Glutamatergic neuron (in vitro differentiated cells): Measurements from ENCODE around the gene GINS2. TPM values are rescaled to one million over a fixed set of nuclear protein-coding genes. Genes with fewer than 3 reads are reported as not detected.

Source experiments
- DNase-seq: peaks from one replicate; pipeline ENCODE4 v3.0.0; 2022
- H3K27ac Mint-ChIP-seq: one replicate; pipeline ENCODE4 v1.8.0; 2020; ENCODE audit warnings: mild to moderate bottlenecking, mixed read lengths, inconsistent platforms; ENCODE audit not compliant: unreplicated experiment
- H3K27me3 Mint-ChIP-seq: one replicate; pipeline ENCODE4 v1.8.0; 2020; ENCODE audit warnings: mild to moderate bottlenecking, moderate library complexity, mixed read lengths, inconsistent platforms; ENCODE audit not compliant: unreplicated experiment
- H3K36me3 Mint-ChIP-seq: one replicate; pipeline ENCODE4 v1.8.0; 2020; ENCODE audit warnings: mild to moderate bottlenecking, mixed read lengths, inconsistent platforms; ENCODE audit not compliant: unreplicated experiment
- H3K4me1 Mint-ChIP-seq: one replicate; pipeline ENCODE4 v1.8.0; 2020; ENCODE audit warnings: mild to moderate bottlenecking, low read depth, mixed read lengths, inconsistent platforms; ENCODE audit not compliant: unreplicated experiment
- H3K4me3 Mint-ChIP-seq: one replicate; pipeline ENCODE4 v1.8.0; 2020; ENCODE audit warnings: mild to moderate bottlenecking, mixed read lengths, inconsistent platforms; ENCODE audit not compliant: unreplicated experiment
- H3K9me3 Mint-ChIP-seq: one replicate; pipeline ENCODE4 v1.8.0; 2020; ENCODE audit warnings: mild to moderate bottlenecking, moderate library complexity, mixed read lengths, inconsistent platforms; ENCODE audit not compliant: unreplicated experiment
- CTCF ChIP-seq: fragments of 200-600 bp; sonication (generic); IDR thresholded peaks from one replicate; pipeline ENCODE4 v1.5.0; 2021; ENCODE audit not compliant: partially characterized antibody, unreplicated experiment
- total RNA-seq: library from RNA; stranded (reverse); fragmentation: NEBNext Ultra II Directional; extraction: Animal tissue kit (Norgen Biotek cat#: 25700); gene quantifications from one replicate; pipeline ENCODE4 v1.2.1, GENCODE V29; 2021; ENCODE audit not compliant: unreplicated experiment

The GINS2 gene
- total RNA-seq, 1 donor from 2014 or later: 7.1 TPM

DNA sequence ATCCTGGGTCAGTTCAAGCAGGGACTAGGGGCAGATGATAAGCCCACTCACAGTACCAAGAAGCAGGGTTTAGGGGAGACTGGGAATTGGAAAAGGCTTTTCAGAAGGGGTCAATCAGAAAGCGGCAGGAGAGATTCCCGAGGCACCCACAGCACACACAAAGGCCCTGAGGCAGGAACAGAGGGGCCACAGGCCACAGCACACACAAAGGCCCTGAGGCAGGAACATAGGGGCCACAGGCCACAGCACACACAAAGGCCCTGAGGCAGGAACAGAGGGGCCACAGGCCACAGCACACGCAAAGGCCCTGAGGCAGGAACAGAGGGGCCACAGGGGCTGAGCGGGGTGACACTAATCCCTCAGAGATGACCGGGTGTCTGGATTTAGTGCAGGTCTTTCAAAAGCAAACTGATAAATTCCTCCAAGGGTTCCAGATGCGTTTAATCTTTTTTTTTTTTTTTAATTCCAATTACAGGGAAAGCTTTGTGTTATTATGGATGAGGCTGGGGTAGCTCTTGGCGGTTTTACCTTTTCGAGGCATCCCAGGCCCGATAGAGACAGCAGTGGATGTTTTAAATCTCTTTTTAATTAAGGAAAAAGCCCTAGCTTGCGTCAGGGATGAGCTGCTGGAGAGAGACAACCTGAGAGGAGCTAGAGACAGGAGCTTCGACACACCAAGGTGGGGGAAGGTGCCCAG is 31.0 kb upstream of the GINS2 start:
- peaks cover 8% of the 10 kb centered on the region for H3K27me3 Mint-ChIP-seq
- peaks cover 13% of the 10 kb centered on the region for H3K4me1 Mint-ChIP-seq
- TF ChIP-seq CTCF: no peak
- no peak overlapping the region for H3K27ac Mint-ChIP-seq
- DNase-seq: no peak
- no peak overlapping the region for H3K4me3 Mint-ChIP-seq
- no peaks in the 10 kb centered on the region for H3K36me3 Mint-ChIP-seq
- H3K9me3 Mint-ChIP-seq: peaks cover 6% of the 10 kb centered on the region

GRCh38 chr16:85718682-85719081 is 29.9 kb upstream of the GINS2 start:
- no peak overlapping the region for H3K27ac Mint-ChIP-seq
- DNase-seq: peak; percentile 57
- peaks cover 9% of the 10 kb centered on the region for H3K4me1 Mint-ChIP-seq
- H3K4me3 Mint-ChIP-seq: no peak overlapping the region
- TF ChIP-seq CTCF: peak; percentile 65
- H3K27me3 Mint-ChIP-seq: peaks cover 5% of the 10 kb centered on the region
- H3K36me3 Mint-ChIP-seq: no peaks in the 10 kb centered on the region
- H3K9me3 Mint-ChIP-seq: peaks cover 3% of the 10 kb centered on the region

DNA sequence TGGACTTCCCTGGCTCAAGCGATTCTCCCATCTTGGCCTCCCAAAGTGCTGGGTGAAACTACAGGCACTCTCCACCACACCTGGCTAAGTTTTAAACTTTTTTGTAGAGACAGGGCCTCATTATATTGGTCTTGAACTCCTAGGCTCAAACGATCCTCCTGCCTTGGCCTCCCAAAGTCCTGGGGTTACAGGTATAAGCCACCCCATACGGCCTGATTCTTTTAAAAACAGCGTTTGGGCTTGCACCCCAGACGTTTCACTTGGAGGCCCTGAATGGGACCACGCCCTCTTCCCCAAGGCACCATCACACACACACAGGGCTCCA is 29.4 kb upstream of the GINS2 start:
- Mint-ChIP-seq H3K4me3 (no peak overlapping the region), H3K4me1 (peaks cover 9% of the 10 kb centered on the region), H3K27ac (no peak overlapping the region), H3K9me3 (peaks cover 5% of the 10 kb centered on the region), H3K36me3 (no peaks in the 10 kb centered on the region), H3K27me3 (peaks cover 5% of the 10 kb centered on the region)
- TF ChIP-seq CTCF: no peak
- no peak for DNase-seq

GRCh38 chr16:85717393-85718152 is 28.8 kb upstream of the GINS2 start:
- Mint-ChIP-seq H3K4me1 (peaks cover 12% of the 10 kb centered on the region), H3K9me3 (peaks cover 5% of the 10 kb centered on the region), H3K27ac (no peak overlapping the region), H3K36me3 (no peaks in the 10 kb centered on the region), H3K27me3 (peaks cover 5% of the 10 kb centered on the region), H3K4me3 (no peak overlapping the region)
- peak; percentile 80 for TF ChIP-seq CTCF
- peak; percentile 77 for DNase-seq

DNA sequence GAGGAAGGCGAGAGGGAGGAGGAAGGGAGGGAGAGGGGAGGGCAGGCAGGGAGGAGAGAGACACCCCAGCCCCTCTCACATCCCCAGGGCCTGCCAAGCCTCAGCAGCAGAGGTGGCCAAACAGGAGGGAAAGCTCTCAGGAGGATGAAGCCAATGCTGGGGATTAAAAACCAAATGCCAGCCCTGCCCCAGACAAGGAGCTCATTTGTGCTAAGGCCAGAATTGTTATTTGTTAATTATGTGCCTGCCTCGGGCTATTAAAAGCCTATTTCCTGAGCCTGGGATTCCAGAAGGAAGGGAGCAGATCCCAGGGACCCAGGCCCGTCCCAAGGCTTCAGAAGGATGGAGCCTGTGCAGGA is 27.9 kb upstream of the GINS2 start:
- no peaks in the 10 kb centered on the region for H3K36me3 Mint-ChIP-seq
- H3K27me3 Mint-ChIP-seq: peaks cover 5% of the 10 kb centered on the region
- no peak overlapping the region for H3K4me3 Mint-ChIP-seq
- no peak overlapping the region for H3K27ac Mint-ChIP-seq
- no peak for DNase-seq
- peaks cover 5% of the 10 kb centered on the region for H3K9me3 Mint-ChIP-seq
- TF ChIP-seq CTCF: no peak
- H3K4me1 Mint-ChIP-seq: peaks cover 11% of the 10 kb centered on the region
